SH-SY5Y (cell line): ENCODE data around the gene RINT1.

Experiments used
- GATA2 ChIP-seq: IDR thresholded peaks from 2 replicates; pipeline ENCODE4 v1.6.1; 2011; ENCODE audit warnings: mild to moderate bottlenecking, low read depth, low read length
- GATA3 ChIP-seq: IDR thresholded peaks from 2 replicates; pipeline ENCODE4 v1.6.1; 2011; ENCODE audit warnings: low read depth, mild to moderate bottlenecking, low read length, moderate library complexity

- TF ChIP-seq GATA2, result no peak
- no peak for TF ChIP-seq GATA3
Observed at GRCh38 chr7:105565190-105565589, 33.2 kb downstream of the RINT1 start.
